ENCODE measurements around the gene ZBTB16.
A peak's percentile ranks its signal among the peaks of the same experiment; 100 is the strongest.

ZBTB16 gene

GRCh38 chr11:114073828-114074381 is 14.4 kb downstream of the ZBTB16 start:
- in situ Hi-C loops (cut with MboI; ENCODE audit: low pct_unique_long_range_greater_than_20kb, low sequenced_read_pairs, unreplicated experiment): no loop called here
- DNase-seq (ENCODE audit: low spot score): no peak
- no peak for TF ChIP-seq CTCF (IDR thresholded peaks at IDR 0.05; ENCODE audit: extremely low read depth, insufficient read depth, missing control alignments)

GRCh38 chr11:114074546-114075343 is 15.2 kb downstream of the ZBTB16 start:
- DNase-seq (ENCODE audit: low spot score): no peak
- no peak for TF ChIP-seq CTCF (IDR thresholded peaks at IDR 0.05; ENCODE audit: extremely low read depth, insufficient read depth, missing control alignments)
- in situ Hi-C loops (cut with MboI; ENCODE audit: low pct_unique_long_range_greater_than_20kb, low sequenced_read_pairs, unreplicated experiment): no loop called here

- no peak for TF ChIP-seq CTCF (IDR thresholded peaks at IDR 0.05; ENCODE audit: extremely low read depth, insufficient read depth, missing control alignments)
- DNase-seq (ENCODE audit: low spot score): no peak
- in situ Hi-C loops (cut with MboI; ENCODE audit: low pct_unique_long_range_greater_than_20kb, low sequenced_read_pairs, unreplicated experiment): no loop called here
Observed at GRCh38 chr11:114075344-114075610, 15.8 kb downstream of the ZBTB16 start.

GRCh38 chr11:114075891-114076441 is 16.5 kb downstream of the ZBTB16 start:
- DNase-seq (ENCODE audit: low spot score): peak; percentile 43
- peak; percentile 21 for TF ChIP-seq CTCF (IDR thresholded peaks at IDR 0.05; ENCODE audit: extremely low read depth, insufficient read depth, missing control alignments)
- in situ Hi-C loops (cut with MboI; ENCODE audit: low pct_unique_long_range_greater_than_20kb, low sequenced_read_pairs, unreplicated experiment): no loop called here

- no peak for TF ChIP-seq CTCF (IDR thresholded peaks at IDR 0.05; ENCODE audit: extremely low read depth, insufficient read depth, missing control alignments)
- in situ Hi-C loops (cut with MboI; ENCODE audit: low pct_unique_long_range_greater_than_20kb, low sequenced_read_pairs, unreplicated experiment): no loop called here
- DNase-seq (ENCODE audit: low spot score): no peak
Observed at GRCh38 chr11:114076921-114077331, 17.4 kb downstream of the ZBTB16 start.

- DNase-seq (ENCODE audit: low spot score): no peak
- no peak for TF ChIP-seq CTCF (IDR thresholded peaks at IDR 0.05; ENCODE audit: extremely low read depth, insufficient read depth, missing control alignments)
- in situ Hi-C loops (cut with MboI; ENCODE audit: low pct_unique_long_range_greater_than_20kb, low sequenced_read_pairs, unreplicated experiment): no loop called here
Observed at GRCh38 chr11:114077482-114078305, 18.2 kb downstream of the ZBTB16 start.
